Stimulated activated CD8-positive, alpha-beta memory T cell treated with anti-CD3 and anti-CD28 coated beads, Interleukin-7, amount 100 ng/mL, for 4 hours (primary cell): ENCODE measurements around the gene STARD3NL.
A peak's percentile ranks its signal among the peaks of the same experiment; 100 is the strongest.

Experiments
- DNase-seq, 2 donors: peaks; one replicate each; pipeline ENCODE4 v3.0.0-alpha.2; 2020; ENCODE audit warnings: low read depth in 2 of 2

Gene STARD3NL

DNA sequence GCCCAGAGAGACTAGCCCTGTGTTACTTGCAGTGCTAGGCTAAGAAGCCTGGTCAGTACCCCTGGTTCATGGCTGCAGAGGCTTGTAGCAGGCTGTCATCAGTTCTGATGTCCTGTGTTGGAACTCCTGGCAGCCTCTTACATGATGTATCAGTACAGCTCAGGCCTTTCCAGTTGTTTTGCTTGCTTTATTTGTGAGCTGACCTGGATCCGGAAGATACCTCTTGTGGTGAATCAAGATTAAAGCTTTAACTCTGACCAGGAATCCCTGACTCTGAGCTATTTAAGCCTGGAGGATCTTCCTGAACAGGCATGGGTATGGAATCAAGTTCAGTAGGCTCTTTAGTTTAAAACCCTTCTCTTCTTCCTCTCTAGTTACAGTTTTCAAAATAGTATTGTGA, 4.4 kb downstream of the STARD3NL start:
- DNase-seq: no peak

- DNase-seq: no peak
Measured at GRCh38 chr7:38185395-38186307, 7.6 kb downstream of the STARD3NL start.

DNA sequence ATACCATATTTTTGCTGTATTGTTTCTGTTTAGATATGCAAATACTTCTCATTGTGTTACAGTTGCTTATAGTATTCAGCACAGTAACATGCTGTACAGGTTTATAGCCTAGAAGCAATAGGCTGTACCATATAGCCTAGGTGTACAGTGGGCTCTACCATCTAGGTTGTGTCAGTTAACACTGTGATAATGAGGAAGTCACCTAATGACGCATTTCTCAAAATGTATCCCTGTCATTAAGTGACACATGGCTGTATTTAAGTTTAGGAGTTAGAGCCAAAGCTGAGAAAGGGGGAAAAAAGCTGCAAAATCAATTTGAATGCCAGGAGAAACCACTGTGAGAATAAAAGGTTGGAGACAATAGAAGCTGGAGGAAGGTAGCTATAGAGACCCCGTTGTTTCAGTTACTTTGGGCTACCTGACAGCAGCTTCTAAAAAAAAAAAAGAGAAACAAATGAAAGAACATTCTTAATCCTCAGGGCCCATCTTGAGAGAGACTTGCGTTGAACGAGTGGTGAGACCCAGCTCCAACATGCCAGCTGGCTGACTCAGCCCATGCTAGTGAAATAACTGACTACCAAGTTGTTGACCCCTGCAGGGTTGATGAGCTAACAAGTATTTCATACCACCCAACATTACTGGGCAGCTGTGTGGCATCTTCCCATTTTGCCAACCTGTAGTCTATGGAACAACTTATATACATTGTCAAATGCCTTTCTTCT, 8.7 kb downstream of the STARD3NL start:
- no peak for DNase-seq

DNA sequence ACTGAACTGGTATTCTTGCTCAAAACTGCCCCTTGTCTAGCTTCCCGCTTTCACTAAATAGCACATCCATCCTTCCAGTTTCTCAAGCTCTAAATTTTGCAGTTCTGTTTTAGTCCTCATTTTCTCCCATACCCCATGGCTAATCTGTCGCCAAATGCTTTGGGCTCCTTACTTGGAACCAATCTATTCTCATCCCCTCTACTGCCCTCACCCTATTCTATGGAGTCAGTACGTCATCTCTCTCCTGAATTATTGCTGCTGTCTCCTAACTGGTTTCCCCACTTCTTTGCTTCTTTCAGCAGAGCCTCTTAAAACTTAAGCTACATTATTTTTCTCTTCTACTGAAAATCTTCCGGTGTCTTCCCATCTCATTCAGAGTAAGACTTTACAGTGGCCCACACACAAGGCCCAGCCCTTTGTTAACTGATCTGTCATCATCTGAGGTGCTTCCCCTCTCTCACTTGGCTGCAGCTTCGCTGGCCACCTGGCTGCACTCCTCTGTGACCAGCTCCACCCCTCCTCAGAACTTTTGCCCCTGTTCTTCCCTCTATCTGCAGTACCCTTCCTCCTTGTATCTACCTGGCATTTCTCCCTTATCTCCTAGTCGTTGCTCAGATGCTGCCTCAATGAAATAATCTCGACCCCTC, 9.9 kb downstream of the STARD3NL start:
- DNase-seq: no peak

- DNase-seq: no peak
Measured at GRCh38 chr7:38189231-38189938, 11.3 kb downstream of the STARD3NL start.

GRCh38 chr7:38190011-38190410, 12.0 kb downstream of the STARD3NL start:
- no peak for DNase-seq

DNA sequence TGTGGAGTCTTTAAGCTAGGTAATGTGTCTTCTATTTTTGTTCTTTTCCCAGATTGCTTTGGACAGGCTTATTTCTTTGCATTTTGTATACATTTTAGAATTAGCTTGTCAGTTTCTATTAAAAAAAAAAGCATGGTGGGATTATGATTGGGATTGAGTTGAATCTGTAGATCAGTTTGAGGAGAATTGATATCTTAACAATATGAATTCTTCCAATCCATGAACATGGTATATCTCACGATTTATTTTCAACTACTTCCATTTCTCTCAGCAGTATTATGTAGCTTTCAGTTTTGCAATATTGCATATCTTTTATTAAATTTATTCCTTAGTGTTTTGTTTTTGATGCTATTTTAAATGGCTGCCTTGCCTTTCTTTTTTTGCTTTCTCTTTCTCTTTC, 13.7 kb downstream of the STARD3NL start:
- DNase-seq: no peak

DNA sequence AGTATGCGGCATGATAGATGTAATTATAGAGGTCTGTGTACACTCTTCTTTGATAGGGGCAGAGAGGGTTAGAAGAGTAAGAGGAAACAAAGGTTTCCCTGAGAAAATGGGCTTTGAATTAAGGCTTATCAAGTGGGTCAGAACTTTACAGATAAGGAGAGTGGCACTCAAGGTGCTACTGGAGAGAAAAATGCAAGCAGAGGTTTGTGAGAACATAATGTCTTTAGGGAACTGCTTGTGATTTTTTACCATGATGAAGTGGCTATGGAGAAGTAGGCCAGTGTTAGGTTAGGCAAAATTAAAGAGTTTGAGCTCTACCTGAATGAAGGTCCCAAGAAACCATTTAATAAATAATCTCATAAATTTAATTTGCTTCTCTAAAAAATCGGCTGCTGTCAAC, 14.3 kb downstream of the STARD3NL start:
- DNase-seq: no peak

- DNase-seq: no peak
Measured at GRCh38 chr7:38195804-38196595, 18.0 kb downstream of the STARD3NL start.

DNA sequence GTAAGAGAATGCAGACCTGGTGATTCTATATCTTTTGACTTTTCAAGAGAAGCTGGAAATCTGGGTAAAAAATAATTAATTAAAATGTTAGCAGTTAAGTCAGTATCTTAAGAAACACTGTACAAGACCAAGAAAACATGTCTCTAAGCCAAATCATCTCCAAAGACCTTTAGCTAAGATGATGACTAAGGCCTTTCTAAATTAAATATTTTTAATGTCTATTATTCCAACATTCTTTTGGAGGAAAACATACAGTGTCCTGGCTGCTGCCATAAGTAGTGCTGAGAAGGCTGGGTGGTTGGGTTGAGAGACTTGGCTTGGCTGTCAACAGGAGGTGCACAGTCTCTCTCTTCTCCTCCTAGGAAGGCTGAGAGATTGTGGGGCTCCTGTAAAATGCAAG, 20.3 kb downstream of the STARD3NL start:
- no peak for DNase-seq

DNA sequence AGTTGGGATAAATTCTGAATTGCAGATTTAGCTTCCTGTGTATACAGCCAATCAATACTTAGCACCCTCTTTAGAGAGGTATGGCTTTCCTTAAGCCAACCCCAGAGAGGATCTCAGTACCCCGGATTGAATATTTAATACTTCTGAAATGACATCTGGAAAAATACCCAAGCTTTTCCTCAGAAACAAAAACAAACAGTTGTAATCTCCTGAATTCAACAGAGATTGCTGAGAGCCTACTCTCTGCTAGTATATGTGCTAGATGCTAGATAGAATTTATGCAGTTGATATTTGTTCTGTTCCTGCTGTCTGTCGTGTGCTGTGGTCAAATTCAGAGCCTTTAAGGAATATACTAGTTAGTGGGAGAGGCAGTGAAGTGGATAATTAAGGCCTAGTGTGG, 21.1 kb downstream of the STARD3NL start:
- no peak for DNase-seq

DNA sequence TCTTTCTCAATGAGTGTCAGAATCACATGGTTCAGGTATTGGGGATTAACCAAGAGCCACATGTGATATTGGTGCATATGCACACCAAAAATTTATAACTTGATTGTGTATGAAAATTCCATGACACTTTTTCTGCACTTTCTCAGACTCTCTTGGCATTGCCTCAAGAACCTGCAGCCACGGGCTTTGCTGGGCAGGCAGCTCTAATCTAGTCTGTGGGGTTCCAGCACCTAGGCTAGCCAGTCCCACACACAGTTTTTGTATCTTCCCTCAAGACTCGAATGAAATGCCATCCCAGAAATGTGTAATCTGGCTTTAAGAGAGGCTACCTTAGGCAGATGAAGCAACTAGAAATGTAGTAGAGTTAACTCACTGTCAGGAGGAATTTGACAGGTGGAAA, 21.7 kb downstream of the STARD3NL start:
- DNase-seq: no peak

GRCh38 chr7:38206071-38206470, 28.0 kb downstream of the STARD3NL start:
- DNase-seq: no peak

- DNase-seq: no peak
Measured at GRCh38 chr7:38207843-38208242, 29.8 kb downstream of the STARD3NL start.

DNA sequence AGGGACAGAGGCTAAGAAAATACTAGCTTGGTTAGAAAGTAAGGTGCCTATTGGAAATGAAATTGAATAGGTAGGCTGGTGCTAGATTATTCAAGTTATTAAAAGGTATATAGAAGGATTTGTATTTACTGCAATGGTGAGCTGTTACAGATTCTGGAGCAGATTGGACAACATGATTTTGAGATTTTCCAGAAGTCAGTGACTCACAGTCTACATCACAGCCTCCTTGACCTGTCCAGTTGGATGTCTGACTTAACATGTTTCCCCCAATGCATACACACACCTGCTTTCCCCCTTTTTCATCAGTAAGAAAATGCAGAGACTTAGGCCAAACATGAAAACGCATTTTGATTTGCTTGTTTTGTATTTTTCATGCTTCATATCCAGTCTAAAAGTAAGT, 33.4 kb downstream of the STARD3NL start:
- DNase-seq: no peak

DNA sequence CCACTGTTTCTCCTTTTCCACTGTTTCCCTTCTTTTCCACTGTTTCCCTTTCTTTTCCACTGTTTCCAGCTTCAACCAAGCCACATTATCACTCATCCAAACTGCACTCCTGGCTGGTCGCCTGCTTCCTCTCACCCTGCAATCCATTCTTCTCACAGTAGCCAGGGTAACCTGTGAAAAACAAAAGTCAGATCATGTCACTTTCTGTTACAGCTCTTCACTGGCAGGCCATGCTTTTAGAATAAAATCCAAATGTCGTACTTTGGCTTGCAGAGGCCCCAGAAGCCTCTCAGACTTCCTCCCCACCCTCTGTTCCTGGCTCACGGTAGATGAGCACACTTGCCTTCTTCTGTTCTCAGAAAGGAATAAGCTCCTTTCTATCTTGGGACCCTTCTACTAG, 33.9 kb downstream of the STARD3NL start:
- no peak for DNase-seq

DNA sequence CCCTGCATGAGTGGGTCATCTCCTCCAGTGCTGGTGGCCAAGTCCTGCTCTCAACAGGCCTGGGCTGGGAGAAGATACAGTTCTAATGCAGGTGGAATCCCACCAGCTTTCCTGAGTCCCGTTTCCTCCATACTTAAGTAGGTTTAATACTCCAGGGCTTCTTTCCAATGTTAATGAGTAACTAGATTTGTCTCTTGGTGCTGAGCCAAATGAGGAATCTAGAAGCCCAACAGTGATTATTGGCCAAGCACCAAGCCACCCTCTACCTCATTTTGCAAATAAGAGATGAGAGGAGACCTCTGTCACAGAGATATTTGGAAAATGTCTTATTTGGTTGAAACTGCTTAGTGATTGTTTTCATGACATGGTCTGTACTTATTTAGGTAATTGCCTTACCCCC, 37.1 kb downstream of the STARD3NL start:
- no peak for DNase-seq

DNA sequence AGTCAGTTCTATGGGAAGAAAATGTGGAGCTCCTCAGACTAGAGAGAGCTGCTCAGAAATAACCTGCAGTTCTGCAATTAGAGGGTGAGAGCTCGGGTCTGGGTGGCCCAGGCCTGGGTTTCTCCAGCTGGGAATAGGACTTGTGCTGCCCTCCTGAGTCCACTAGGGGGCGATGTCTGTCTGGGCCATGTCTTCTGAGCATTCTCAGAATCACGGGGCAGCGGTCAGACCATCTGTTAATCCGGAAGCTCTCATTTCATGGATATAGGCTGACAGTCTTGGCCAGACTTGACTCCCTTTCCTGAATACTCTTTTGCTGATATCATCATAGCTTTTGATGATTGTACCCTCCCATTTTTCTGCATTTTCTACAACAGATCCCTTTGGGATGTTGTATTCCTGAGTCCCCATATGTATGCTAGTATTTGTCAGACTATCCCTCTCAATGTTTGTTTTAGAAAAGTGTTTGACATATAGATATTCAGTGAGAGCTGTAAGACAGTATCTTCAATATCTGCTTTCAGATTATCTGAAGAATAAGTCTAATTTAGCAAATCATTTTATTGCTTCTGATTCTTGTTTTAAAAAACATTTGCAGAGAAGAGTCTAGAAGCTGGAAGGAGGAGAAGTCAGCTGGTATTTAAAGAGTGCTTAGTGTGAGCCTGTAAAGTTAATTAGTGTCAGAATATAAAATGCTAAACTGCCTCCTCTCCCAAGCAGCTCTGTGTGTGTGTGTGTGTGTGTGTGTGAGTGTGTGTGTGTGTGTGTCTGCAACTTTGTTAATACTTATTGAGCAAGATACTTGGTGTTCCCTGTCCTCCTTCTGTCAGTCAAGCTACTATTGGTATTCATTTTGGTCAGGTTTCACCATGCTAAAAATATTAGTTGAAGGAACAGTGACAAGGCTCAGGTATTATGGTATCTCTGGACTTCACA, 38.0 kb downstream of the STARD3NL start:
- peak; percentile 56 to 58 for DNase-seq

DNA sequence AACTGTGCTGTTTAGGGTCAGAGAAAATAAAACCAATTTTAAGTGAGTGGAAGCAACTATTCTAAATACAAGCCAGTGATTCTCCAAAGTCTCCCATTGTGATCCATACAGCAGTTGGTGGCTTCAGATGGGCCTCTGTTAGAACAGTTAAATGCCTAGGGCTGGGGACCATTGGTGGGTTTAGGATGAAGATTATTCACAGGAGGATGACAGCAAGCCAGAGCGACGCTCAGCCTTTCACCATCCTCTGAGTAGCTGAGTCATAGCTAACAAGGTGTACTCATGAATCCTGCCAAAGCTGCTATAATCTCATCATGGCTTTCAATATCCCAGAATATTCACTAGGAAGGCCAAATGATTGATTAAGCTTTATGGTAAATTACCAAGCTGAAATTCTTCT, 39.6 kb downstream of the STARD3NL start:
- DNase-seq: no peak

GRCh38 chr7:38220452-38220851, 42.4 kb downstream of the STARD3NL start:
- no peak for DNase-seq
